ENCODE data around the gene HSD17B12.

DNA sequence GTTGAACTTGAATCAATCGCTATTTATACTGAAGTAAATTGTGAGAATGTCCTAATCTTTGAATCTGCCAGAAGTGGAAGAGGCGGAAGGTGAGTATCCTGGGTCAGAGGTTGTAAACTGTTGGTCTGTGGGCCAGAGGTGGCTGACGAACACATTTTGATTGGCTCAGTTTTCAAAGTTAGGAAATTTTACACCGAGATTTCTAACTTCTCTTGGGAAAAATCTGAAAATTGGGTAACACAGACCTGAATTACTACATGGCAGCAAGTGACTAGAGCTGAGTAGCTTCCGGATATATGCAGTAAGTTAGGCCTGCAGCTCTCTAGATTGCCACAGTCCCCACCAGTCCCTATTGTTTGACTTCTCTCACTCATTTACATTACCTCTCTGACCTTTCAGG, 143.3 kb downstream of the HSD17B12 start:
- TF ChIP-seq, protein P1, sequence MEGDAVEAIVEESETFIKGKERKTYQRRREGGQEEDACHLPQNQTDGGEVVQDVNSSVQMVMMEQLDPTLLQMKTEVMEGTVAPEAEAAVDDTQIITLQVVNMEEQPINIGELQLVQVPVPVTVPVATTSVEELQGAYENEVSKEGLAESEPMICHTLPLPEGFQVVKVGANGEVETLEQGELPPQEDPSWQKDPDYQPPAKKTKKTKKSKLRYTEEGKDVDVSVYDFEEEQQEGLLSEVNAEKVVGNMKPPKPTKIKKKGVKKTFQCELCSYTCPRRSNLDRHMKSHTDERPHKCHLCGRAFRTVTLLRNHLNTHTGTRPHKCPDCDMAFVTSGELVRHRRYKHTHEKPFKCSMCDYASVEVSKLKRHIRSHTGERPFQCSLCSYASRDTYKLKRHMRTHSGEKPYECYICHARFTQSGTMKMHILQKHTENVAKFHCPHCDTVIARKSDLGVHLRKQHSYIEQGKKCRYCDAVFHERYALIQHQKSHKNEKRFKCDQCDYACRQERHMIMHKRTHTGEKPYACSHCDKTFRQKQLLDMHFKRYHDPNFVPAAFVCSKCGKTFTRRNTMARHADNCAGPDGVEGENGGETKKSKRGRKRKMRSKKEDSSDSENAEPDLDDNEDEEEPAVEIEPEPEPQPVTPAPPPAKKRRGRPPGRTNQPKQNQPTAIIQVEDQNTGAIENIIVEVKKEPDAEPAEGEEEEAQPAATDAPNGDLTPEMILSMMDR (IDR thresholded peaks at IDR 0.05; ENCODE audit: extremely low read depth in 1 of 2, insufficient read depth in 1 of 2, low read depth in 1 of 2, low read length in 2 of 2), result no peak
- TF ChIP-seq POLR2A (IDR thresholded peaks at IDR 0.05; ENCODE audit: low read depth, low read length) (no peak), MYC (IDR thresholded peaks at IDR 0.05; ENCODE audit: low read depth, low read length) (no peak)

Measured in endothelial cell of umbilical vein (primary cell).